ENCODE results near the gene COX11.

- TF ChIP-seq TAF1 (IDR thresholded peaks at IDR 0.05; ENCODE audit: low read depth): no peak
- TF ChIP-seq, protein P1, sequence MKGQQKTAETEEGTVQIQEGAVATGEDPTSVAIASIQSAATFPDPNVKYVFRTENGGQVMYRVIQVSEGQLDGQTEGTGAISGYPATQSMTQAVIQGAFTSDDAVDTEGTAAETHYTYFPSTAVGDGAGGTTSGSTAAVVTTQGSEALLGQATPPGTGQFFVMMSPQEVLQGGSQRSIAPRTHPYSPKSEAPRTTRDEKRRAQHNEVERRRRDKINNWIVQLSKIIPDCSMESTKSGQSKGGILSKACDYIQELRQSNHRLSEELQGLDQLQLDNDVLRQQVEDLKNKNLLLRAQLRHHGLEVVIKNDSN (IDR thresholded peaks at IDR 0.05): no peak
- no peak for TF ChIP-seq EP300 (IDR thresholded peaks at IDR 0.05; ENCODE audit: borderline replicate concordance)
- no peak for TF ChIP-seq NFIC (IDR thresholded peaks at IDR 0.05)
- no peak for TF ChIP-seq MAX (IDR thresholded peaks at IDR 0.05)
- no peak for TF ChIP-seq RAD21 (IDR thresholded peaks at IDR 0.05; ENCODE audit: low read depth)
- no peak for TF ChIP-seq EGR1 (IDR thresholded peaks at IDR 0.05)
- no peak for TF ChIP-seq CREB1 (IDR thresholded peaks at IDR 0.05; ENCODE audit: low read depth)
- TF ChIP-seq YY1 (IDR thresholded peaks at IDR 0.05; ENCODE audit: low read depth): no peak
- TF ChIP-seq CEBPB (IDR thresholded peaks at IDR 0.05): no peak
These were observed 23.1 kb upstream of the COX11 start for GRCh38 chr17:54991567-54991966.

Data from Ishikawa (cell line).